ENCODE measurements around the gene UBE2J2.

- TF ChIP-seq CTCF (conservative IDR thresholded peaks at IDR 0.05; ENCODE audit: low read depth, low read length) (no peak), EZH2 (IDR thresholded peaks at IDR 0.05; ENCODE audit: low read length, unreplicated experiment) (no peak)
These were observed 30.1 kb upstream of the UBE2J2 start for GRCh38 chr1:1303736-1304135.

All from PC-3 (cell line).